Measurements from ENCODE around the gene RNU6-9.
"Not testable (repeated sequence)": the region's sequence is repeated elsewhere in the genome, so short reads cannot be mapped to it uniquely, and the experiment has no call there.

Gene RNU6-9

GRCh38 chr19:892894-893689 lies at the start of gene RNU6-9, which contains the start of gene MED16:
Gene RNU6-9, plus strand, starts transcription at chr19:893484.
Gene MED16, minus strand, starts transcription at chr19:893187. Its CDS starts 2,056 bp downstream, at chr19:891131.
- peak; percentile 64 to 84 (median 74) for DNase-seq

- no peak for DNase-seq
Observed at GRCh38 chr19:843836-844545, 49.3 kb upstream of the RNU6-9 start.

GRCh38 chr19:844546-844971 lies 48.7 kb upstream of the RNU6-9 start:
- DNase-seq = no peak

- DNase-seq = no peak
Observed at GRCh38 chr19:845707-846521, 47.4 kb upstream of the RNU6-9 start.

GRCh38 chr19:848386-848921 lies 44.8 kb upstream of the RNU6-9 start:
- no peak for DNase-seq

GRCh38 chr19:849195-849594 lies 44.1 kb upstream of the RNU6-9 start:
- not testable (repeated sequence) for DNase-seq

- no peak for DNase-seq
Observed at GRCh38 chr19:850221-850978, 42.9 kb upstream of the RNU6-9 start.

GRCh38 chr19:850979-851335 lies 42.3 kb upstream of the RNU6-9 start:
- DNase-seq = no peak

GRCh38 chr19:852136-853013 lies 40.9 kb upstream of the RNU6-9 start, which contains the start of gene ELANE:
Gene ELANE, plus strand, starts transcription at chr19:852303. Its CDS starts 26 bp downstream, at chr19:852329.
- DNase-seq = no peak

GRCh38 chr19:853014-853585 lies 40.2 kb upstream of the RNU6-9 start:
- no peak for DNase-seq

GRCh38 chr19:853614-854220 lies 39.6 kb upstream of the RNU6-9 start:
- not testable (repeated sequence) for DNase-seq

GRCh38 chr19:854549-854948 lies 38.7 kb upstream of the RNU6-9 start:
- DNase-seq = no peak

- DNase-seq = no peak
Observed at GRCh38 chr19:855142-855541, 38.1 kb upstream of the RNU6-9 start.

- no peak for DNase-seq
Observed at GRCh38 chr19:855566-856120, 37.6 kb upstream of the RNU6-9 start.

GRCh38 chr19:858284-858683 lies 35.0 kb upstream of the RNU6-9 start:
- DNase-seq = no peak

- DNase-seq = no peak
Observed at GRCh38 chr19:858868-859843, 34.1 kb upstream of the RNU6-9 start, which contains the start of gene CFD. Gene CFD, plus strand, starts transcription at chr19:859664. Its CDS starts 26 bp downstream, at chr19:859690.

- DNase-seq = no peak
Observed at GRCh38 chr19:861141-861755, 32.0 kb upstream of the RNU6-9 start.
